Measurements from ENCODE around the gene EPHA8. TPM values are rescaled to one million over a fixed set of nuclear protein-coding genes. Genes with fewer than 3 reads are reported as not detected.

Gene EPHA8
- total and polyA plus RNA-seq, 2 of the 13 experiments (the other 11 are each of a cell fraction or from before 2014, with no cell fraction given) = not detected

DNA sequence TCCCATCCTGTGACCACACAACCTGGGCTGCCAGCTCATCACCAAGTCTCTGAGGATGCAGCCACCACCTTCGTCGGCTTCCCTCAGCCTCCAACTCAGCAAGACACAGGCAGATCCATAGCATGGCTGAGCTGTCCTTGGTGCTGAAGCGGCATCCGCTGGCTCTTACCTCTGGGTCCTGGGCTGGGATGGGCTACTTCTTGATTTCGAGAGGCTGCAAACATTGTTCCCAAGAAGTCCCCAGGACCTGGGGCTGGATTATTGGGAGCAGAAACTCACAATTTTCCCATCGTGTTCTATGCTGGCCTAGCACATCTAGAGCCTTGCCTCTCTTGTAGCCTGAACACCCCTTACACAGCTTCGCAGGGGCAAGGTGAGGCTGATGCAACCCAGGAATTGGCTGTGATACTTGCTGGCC lies 48.2 kb downstream of the EPHA8 start (continued):
- TF ChIP-seq, protein P1, sequence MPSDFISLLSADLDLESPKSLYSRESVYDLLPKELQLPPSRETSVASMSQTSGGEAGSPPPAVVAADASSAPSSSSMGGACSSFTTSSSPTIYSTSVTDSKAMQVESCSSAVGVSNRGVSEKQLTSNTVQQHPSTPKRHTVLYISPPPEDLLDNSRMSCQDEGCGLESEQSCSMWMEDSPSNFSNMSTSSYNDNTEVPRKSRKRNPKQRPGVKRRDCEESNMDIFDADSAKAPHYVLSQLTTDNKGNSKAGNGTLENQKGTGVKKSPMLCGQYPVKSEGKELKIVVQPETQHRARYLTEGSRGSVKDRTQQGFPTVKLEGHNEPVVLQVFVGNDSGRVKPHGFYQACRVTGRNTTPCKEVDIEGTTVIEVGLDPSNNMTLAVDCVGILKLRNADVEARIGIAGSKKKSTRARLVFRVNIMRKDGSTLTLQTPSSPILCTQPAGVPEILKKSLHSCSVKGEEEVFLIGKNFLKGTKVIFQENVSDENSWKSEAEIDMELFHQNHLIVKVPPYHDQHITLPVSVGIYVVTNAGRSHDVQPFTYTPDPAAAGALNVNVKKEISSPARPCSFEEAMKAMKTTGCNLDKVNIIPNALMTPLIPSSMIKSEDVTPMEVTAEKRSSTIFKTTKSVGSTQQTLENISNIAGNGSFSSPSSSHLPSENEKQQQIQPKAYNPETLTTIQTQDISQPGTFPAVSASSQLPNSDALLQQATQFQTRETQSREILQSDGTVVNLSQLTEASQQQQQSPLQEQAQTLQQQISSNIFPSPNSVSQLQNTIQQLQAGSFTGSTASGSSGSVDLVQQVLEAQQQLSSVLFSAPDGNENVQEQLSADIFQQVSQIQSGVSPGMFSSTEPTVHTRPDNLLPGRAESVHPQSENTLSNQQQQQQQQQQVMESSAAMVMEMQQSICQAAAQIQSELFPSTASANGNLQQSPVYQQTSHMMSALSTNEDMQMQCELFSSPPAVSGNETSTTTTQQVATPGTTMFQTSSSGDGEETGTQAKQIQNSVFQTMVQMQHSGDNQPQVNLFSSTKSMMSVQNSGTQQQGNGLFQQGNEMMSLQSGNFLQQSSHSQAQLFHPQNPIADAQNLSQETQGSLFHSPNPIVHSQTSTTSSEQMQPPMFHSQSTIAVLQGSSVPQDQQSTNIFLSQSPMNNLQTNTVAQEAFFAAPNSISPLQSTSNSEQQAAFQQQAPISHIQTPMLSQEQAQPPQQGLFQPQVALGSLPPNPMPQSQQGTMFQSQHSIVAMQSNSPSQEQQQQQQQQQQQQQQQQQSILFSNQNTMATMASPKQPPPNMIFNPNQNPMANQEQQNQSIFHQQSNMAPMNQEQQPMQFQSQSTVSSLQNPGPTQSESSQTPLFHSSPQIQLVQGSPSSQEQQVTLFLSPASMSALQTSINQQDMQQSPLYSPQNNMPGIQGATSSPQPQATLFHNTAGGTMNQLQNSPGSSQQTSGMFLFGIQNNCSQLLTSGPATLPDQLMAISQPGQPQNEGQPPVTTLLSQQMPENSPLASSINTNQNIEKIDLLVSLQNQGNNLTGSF (CRISPR knock-in tag; IDR thresholded peaks at IDR 0.05) = peak; percentile 86
- TF ChIP-seq MZF1 (CRISPR knock-in tag; IDR thresholded peaks at IDR 0.05; ENCODE audit: borderline replicate concordance) (no peak), NR2F2 (IDR thresholded peaks at IDR 0.05; ENCODE audit: borderline replicate concordance, low read depth) (no peak), ZNF101 (CRISPR knock-in tag; IDR thresholded peaks at IDR 0.05; ENCODE audit: borderline replicate concordance, low read depth) (no peak), POLR2G (IDR thresholded peaks at IDR 0.05; ENCODE audit: low read depth, low read length) (no peak), RELA (CRISPR knock-in tag; IDR thresholded peaks at IDR 0.05) (no peak), KLF12 (CRISPR knock-in tag; IDR thresholded peaks at IDR 0.05; ENCODE audit: borderline replicate concordance) (no peak), TP53 (CRISPR knock-in tag; conservative IDR thresholded peaks at IDR 0.05) (no peak), FOXK1 (CRISPR knock-in tag; IDR thresholded peaks at IDR 0.05; ENCODE audit: borderline replicate concordance, low read depth) (peak; percentile 48; the same call in 1 of the 2 replicates), LCORL (IDR thresholded peaks at IDR 0.05) (no peak), LCORL (CRISPR knock-in tag; IDR thresholded peaks at IDR 0.05) (no peak)
- TF ChIP-seq, protein P2, sequence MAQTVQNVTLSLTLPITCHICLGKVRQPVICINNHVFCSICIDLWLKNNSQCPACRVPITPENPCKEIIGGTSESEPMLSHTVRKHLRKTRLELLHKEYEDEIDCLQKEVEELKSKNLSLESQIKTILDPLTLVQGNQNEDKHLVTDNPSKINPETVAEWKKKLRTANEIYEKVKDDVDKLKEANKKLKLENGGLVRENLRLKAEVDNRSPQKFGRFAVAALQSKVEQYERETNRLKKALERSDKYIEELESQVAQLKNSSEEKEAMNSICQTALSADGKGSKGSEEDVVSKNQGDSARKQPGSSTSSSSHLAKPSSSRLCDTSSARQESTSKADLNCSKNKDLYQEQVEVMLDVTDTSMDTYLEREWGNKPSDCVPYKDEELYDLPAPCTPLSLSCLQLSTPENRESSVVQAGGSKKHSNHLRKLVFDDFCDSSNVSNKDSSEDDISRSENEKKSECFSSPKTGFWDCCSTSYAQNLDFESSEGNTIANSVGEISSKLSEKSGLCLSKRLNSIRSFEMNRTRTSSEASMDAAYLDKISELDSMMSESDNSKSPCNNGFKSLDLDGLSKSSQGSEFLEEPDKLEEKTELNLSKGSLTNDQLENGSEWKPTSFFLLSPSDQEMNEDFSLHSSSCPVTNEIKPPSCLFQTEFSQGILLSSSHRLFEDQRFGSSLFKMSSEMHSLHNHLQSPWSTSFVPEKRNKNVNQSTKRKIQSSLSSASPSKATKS (CRISPR knock-in tag; IDR thresholded peaks at IDR 0.05) = no peak
- TF ChIP-seq, protein P3, sequence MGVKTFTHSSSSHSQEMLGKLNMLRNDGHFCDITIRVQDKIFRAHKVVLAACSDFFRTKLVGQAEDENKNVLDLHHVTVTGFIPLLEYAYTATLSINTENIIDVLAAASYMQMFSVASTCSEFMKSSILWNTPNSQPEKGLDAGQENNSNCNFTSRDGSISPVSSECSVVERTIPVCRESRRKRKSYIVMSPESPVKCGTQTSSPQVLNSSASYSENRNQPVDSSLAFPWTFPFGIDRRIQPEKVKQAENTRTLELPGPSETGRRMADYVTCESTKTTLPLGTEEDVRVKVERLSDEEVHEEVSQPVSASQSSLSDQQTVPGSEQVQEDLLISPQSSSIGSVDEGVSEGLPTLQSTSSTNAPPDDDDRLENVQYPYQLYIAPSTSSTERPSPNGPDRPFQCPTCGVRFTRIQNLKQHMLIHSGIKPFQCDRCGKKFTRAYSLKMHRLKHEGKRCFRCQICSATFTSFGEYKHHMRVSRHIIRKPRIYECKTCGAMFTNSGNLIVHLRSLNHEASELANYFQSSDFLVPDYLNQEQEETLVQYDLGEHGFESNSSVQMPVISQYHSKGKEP (CRISPR knock-in tag; IDR thresholded peaks at IDR 0.05) = peak; percentile 97
- TF ChIP-seq, protein P4, sequence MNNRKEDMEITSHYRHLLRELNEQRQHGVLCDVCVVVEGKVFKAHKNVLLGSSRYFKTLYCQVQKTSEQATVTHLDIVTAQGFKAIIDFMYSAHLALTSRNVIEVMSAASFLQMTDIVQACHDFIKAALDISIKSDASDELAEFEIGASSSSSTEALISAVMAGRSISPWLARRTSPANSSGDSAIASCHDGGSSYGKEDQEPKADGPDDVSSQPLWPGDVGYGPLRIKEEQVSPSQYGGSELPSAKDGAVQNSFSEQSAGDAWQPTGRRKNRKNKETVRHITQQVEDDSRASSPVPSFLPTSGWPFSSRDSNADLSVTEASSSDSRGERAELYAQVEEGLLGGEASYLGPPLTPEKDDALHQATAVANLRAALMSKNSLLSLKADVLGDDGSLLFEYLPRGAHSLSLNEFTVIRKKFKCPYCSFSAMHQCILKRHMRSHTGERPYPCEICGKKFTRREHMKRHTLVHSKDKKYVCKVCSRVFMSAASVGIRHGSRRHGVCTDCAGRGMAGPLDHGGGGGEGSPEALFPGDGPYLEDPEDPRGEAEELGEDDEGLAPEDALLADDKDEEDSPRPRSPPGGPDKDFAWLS (CRISPR knock-in tag; IDR thresholded peaks at IDR 0.05; ENCODE audit: borderline replicate concordance) = no peak
- TF ChIP-seq, protein P5, sequence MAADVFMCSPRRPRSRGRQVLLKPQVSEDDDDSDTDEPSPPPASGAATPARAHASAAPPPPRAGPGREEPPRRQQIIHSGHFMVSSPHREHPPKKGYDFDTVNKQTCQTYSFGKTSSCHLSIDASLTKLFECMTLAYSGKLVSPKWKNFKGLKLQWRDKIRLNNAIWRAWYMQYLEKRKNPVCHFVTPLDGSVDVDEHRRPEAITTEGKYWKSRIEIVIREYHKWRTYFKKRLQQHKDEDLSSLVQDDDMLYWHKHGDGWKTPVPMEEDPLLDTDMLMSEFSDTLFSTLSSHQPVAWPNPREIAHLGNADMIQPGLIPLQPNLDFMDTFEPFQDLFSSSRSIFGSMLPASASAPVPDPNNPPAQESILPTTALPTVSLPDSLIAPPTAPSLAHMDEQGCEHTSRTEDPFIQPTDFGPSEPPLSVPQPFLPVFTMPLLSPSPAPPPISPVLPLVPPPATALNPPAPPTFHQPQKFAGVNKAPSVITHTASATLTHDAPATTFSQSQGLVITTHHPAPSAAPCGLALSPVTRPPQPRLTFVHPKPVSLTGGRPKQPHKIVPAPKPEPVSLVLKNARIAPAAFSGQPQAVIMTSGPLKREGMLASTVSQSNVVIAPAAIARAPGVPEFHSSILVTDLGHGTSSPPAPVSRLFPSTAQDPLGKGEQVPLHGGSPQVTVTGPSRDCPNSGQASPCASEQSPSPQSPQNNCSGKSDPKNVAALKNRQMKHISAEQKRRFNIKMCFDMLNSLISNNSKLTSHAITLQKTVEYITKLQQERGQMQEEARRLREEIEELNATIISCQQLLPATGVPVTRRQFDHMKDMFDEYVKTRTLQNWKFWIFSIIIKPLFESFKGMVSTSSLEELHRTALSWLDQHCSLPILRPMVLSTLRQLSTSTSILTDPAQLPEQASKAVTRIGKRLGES (CRISPR knock-in tag; IDR thresholded peaks at IDR 0.05; ENCODE audit: borderline replicate concordance) = 0 out of 2 replicates have a peak, but pooled peaks have one; percentile 42
